22Rv1 (cell line): Measurements from ENCODE around the gene ABT1.

Experiments
- ZFX ChIP-seq: fragments of 450-650 bp; IDR thresholded peaks from 2 replicates; pipeline ENCODE4 v1.6.1; 2017; ENCODE audit warnings: antibody characterized with exemption, borderline replicate concordance
- TF ChIP-seq, protein P1 (sequence below): fragments of 450-650 bp; IDR thresholded peaks from 2 replicates; pipeline ENCODE4 v1.5.1; 2017; ENCODE audit warnings: mild to moderate bottlenecking

DNA sequence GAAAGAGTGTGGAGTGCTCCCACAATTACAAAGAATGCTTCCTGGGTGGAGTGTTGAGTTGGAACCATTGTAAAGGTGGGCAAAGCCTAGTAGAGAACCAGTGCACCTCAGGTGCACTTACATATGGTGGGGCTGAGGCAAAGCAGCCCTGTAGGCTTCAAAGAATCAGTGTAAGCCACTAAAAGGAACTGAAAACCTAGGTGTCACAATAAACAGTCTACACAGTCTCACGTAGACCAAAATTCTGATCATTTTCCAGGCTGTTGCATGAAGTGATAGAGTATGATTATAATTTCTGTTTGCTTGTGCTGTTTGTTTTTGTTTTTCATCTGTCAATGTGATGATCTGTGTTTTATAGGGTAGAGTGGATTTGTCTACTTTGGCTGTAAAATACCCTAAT, 2.8 kb downstream of the ABT1 start:
- TF ChIP-seq, protein P1, sequence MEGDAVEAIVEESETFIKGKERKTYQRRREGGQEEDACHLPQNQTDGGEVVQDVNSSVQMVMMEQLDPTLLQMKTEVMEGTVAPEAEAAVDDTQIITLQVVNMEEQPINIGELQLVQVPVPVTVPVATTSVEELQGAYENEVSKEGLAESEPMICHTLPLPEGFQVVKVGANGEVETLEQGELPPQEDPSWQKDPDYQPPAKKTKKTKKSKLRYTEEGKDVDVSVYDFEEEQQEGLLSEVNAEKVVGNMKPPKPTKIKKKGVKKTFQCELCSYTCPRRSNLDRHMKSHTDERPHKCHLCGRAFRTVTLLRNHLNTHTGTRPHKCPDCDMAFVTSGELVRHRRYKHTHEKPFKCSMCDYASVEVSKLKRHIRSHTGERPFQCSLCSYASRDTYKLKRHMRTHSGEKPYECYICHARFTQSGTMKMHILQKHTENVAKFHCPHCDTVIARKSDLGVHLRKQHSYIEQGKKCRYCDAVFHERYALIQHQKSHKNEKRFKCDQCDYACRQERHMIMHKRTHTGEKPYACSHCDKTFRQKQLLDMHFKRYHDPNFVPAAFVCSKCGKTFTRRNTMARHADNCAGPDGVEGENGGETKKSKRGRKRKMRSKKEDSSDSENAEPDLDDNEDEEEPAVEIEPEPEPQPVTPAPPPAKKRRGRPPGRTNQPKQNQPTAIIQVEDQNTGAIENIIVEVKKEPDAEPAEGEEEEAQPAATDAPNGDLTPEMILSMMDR: no peak
- no peak for TF ChIP-seq ZFX
